GM23248 (cell line): Measurements from ENCODE around the gene TMEM253. TPM values are rescaled to one million over a fixed set of nuclear protein-coding genes. Genes with fewer than 3 reads are reported as not detected.

Experiments
- DNase-seq: peaks from one replicate; pipeline ENCODE4 v3.0.0-alpha.2; 2015
- H2AFZ ChIP-seq: fragments of 200-600 bp; sonication (generic); 2 replicates; pipeline ENCODE4 v1.6.1; 2016; ENCODE audit warnings: antibody characterized with exemption
- H3F3A ChIP-seq: fragments of 200-600 bp; sonication (generic); 2 replicates; pipeline ENCODE4 v1.6.1; 2016; ENCODE audit warnings: mild to moderate bottlenecking, antibody characterized with exemption, mixed run types; ENCODE audit not compliant: insufficient read depth
- H3K27ac ChIP-seq: fragments of 200-600 bp; sonication (generic); 2 replicates; pipeline ENCODE4 v1.5.1; 2016; ENCODE audit warnings: mild to moderate bottlenecking
- H3K27me3 ChIP-seq: fragments of 200-600 bp; sonication (generic); replicated peaks from 2 replicates; pipeline ENCODE4 v1.6.1; 2016; ENCODE audit warnings: mild to moderate bottlenecking; ENCODE audit not compliant: insufficient read depth
- H3K36me3 ChIP-seq: fragments of 200-600 bp; sonication (generic); 2 replicates; pipeline ENCODE4 v1.6.1; 2016; ENCODE audit warnings: low read depth, mild to moderate bottlenecking
- H3K4me1 ChIP-seq: fragments of 200-600 bp; sonication (generic); 2 replicates; pipeline ENCODE4 v1.6.1; 2016; ENCODE audit warnings: mild to moderate bottlenecking; ENCODE audit not compliant: insufficient read depth
- H3K4me2 ChIP-seq: fragments of 200-600 bp; sonication (generic); one replicate; pipeline ENCODE4 v1.6.1; 2016; ENCODE audit warnings: mild to moderate bottlenecking; ENCODE audit not compliant: unreplicated experiment
- H3K4me3 ChIP-seq: fragments of 200-600 bp; sonication (generic); 2 replicates; pipeline ENCODE4 v1.5.1; 2016; ENCODE audit warnings: mild to moderate bottlenecking
- H3K79me2 ChIP-seq: fragments of 200-600 bp; sonication (generic); 2 replicates; pipeline ENCODE4 v1.6.1; 2016; ENCODE audit warnings: mild to moderate bottlenecking; ENCODE audit not compliant: insufficient read depth
- H3K9ac ChIP-seq: fragments of 200-600 bp; sonication (generic); 2 replicates; pipeline ENCODE4 v1.6.1; 2016; ENCODE audit warnings: mild to moderate bottlenecking
- H3K9me2 ChIP-seq: fragments of 200-600 bp; sonication (generic); 2 replicates; pipeline ENCODE4 v1.6.1; 2016; ENCODE audit warnings: mixed run types, mild to moderate bottlenecking, moderate library complexity; ENCODE audit not compliant: insufficient read depth
- H3K9me3 ChIP-seq: fragments of 200-600 bp; sonication (generic); one replicate; pipeline ENCODE4 v1.6.1; 2017; ENCODE audit warnings: low read depth
- H4K20me1 ChIP-seq: fragments of 200-600 bp; sonication (generic); 2 replicates; pipeline ENCODE4 v1.6.0; 2016; ENCODE audit not compliant: insufficient read depth
- EZH2 ChIP-seq: fragments of 200-600 bp; sonication (generic); IDR thresholded peaks from 2 replicates; pipeline ENCODE4 v1.6.1; 2018; ENCODE audit warnings: antibody characterized with exemption, mild to moderate bottlenecking; ENCODE audit not compliant: insufficient read depth, poor library complexity, severe bottlenecking
- EZH2phosphoT487 ChIP-seq: fragments of 200-600 bp; sonication (generic); IDR thresholded peaks from 2 replicates; pipeline ENCODE4 v1.6.1; 2018; ENCODE audit warnings: antibody characterized with exemption, moderate library complexity, mild to moderate bottlenecking, low read depth; ENCODE audit not compliant: insufficient read depth
- WGBS, 2 experiments: methylation state at CpG; one replicate each; pipeline ENCODE4 v1.1.6; 2015 to 2017; ENCODE audit warnings: low lambda C conversion rate in 2 of 2, low coverage in 1 of 2; ENCODE audit errors: missing lambda C conversion rate in 2 of 2; 5-methylcytosine and 5-hydroxymethylcytosine counted together
- in situ Hi-C: fragments of 300-500 bp; cut with MboI; formaldehyde crosslinking; loops from 2 replicates; pipeline ENCODE4 v1.15.0; 2020
- polyA plus RNA-seq: library from polyadenylated mRNA; unstranded; fragments of >200 nt; fragmentation: Nextera tagmentation; extraction: Ambion mirVana; gene quantifications from 2 replicates; pipeline ENCODE4 v1.2.1, GENCODE V29; 2016
- small RNA-seq: library from RNA; depleted of rRNA; stranded (forward); fragments of <200 nt; gene quantifications from one replicate; pipeline ENCODE3, GENCODE V24; 2014; ENCODE audit warnings: low read depth, low replicate concordance
- total RNA-seq: library from RNA; depleted of rRNA; stranded (reverse); fragments of >200 nt; shearing (Covaris generic); gene quantifications from 2 replicates; pipeline ENCODE4 v1.2.3, GENCODE V29; 2014; rRNA removed

Gene TMEM253
- total and polyA plus RNA-seq, 2 experiments from 2014 or later: 0.97 TPM; not detected in 1

DNA sequence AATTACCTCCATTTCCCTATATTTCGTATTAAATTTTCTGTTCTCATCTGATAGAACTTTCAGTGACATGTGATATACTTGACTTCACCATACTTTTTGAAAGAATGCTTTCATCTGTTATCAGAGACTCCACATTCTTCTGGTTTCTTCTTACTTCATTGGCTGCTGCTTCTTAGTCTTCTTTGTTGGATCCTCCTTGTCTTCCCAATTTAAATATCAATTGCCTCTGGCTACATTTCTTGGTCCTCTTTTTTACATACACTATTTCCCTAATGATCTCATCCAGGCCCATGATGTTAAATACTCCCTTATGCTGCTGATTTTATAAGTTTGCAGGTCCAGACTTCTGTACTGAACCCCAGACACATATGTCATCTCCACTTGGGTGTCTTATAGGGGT is 33.0 kb downstream of the TMEM253 start:
- H3K9ac ChIP-seq: no peak overlapping the region
- H3K9me2 ChIP-seq: no peaks in the 10 kb centered on the region
- H3K4me1 ChIP-seq: no peaks in the 10 kb centered on the region
- TF ChIP-seq EZH2 (no peak), EZH2phosphoT487 (no peak)
- no peak overlapping the region for H3K27ac ChIP-seq
- H3K4me3 ChIP-seq: no peak overlapping the region
- DNase-seq: no peak
- H3K79me2 ChIP-seq: no peaks in the 10 kb centered on the region
- no peaks in the 10 kb centered on the region for H4K20me1 ChIP-seq
- H3K4me2 ChIP-seq: no peak overlapping the region
- in situ Hi-C loops: no loop called here
- peaks cover 3% of the 10 kb centered on the region; the same call in 1 of the 2 replicates for H3K27me3 ChIP-seq
- WGBS, 2 experiments: 10 to 15% methylated on average over 1 of the region's 1 CpG
- no peaks in the 10 kb centered on the region for H3K36me3 ChIP-seq
- no peaks in the 10 kb centered on the region for H3F3A ChIP-seq
- no peaks in the 10 kb centered on the region for H3K9me3 ChIP-seq
- H2AFZ ChIP-seq: no peak overlapping the region

DNA sequence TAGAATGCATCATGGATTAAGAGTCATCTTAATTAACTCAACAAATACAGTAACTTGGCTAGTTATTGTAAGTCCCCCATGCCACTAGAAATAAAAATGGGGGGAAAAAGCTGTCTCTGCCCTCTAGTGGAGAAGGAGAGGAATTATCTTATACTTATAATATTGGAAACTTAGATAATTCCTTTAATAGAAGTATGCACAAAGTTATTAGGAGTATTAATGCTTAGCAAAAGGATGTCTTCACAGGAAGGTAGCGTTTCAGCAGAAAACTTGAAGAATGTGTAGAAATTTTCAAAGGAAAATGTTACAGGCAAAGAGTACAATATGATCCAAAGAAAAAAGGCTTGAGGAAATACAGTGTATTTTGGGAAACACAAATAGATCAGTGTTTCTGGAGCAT is 35.2 kb downstream of the TMEM253 start:
- TF ChIP-seq EZH2phosphoT487 (no peak), EZH2 (no peak)
- Histone ChIP-seq H4K20me1 (no peaks in the 10 kb centered on the region), H3K4me2 (no peak overlapping the region), H3K9me3 (no peaks in the 10 kb centered on the region), H2AFZ (no peak overlapping the region), H3K27me3 (0 out of 2 replicates have a peak, but pooled peaks cover 3% of the 10 kb centered on the region), H3K9ac (no peak overlapping the region), H3K79me2 (no peaks in the 10 kb centered on the region), H3K36me3 (no peaks in the 10 kb centered on the region), H3F3A (no peaks in the 10 kb centered on the region), H3K27ac (no peak overlapping the region), H3K4me1 (no peaks in the 10 kb centered on the region), H3K4me3 (no peak overlapping the region), H3K9me2 (no peaks in the 10 kb centered on the region)
- DNase-seq: peak; percentile 41
- in situ Hi-C loops: no loop called here
- WGBS, 2 experiments: 0% methylated on average over 1 of the region's 1 CpG

- 82 to 86% methylated on average over 1 of the region's 1 CpG for WGBS, 2 experiments
Observed at GRCh38 chr14:21142357-21142756, 41.5 kb downstream of the TMEM253 start.

DNA sequence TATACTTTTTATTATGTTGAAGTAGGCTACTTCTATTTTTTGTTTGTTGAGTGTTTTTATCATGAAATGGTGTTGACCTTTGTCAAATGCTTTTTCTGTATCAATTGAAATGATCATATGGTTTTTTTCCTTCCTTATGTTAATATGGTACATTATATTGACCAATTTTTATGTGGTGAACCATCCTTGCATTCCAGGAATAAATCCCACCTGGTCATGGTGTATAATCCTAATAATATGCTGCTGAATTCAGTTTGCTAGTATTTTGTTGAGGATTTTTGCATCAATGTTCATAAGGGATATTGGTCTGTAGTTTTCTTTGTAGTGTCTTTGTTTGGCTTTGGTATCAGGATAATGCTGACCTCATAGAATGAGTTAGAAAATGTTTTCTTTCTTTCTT is 44.6 kb downstream of the TMEM253 start:
- in situ Hi-C loops: no loop called here
- Histone ChIP-seq H2AFZ (no peak overlapping the region), H3K4me3 (no peak overlapping the region), H3K27ac (no peak overlapping the region), H3K36me3 (no peaks in the 10 kb centered on the region), H3K4me1 (no peaks in the 10 kb centered on the region), H3K27me3 (peaks cover 4% of the 10 kb centered on the region; the same call in 1 of the 2 replicates), H4K20me1 (no peaks in the 10 kb centered on the region), H3K9ac (no peak overlapping the region), H3K9me3 (no peaks in the 10 kb centered on the region), H3F3A (no peaks in the 10 kb centered on the region), H3K9me2 (no peaks in the 10 kb centered on the region), H3K79me2 (no peaks in the 10 kb centered on the region), H3K4me2 (no peak overlapping the region)
- DNase-seq: no peak
- TF ChIP-seq EZH2 (no peak), EZH2phosphoT487 (no peak)

More at GRCh38 chr14:21142357-21142756, 41.5 kb downstream of the TMEM253 start:
- in situ Hi-C loops: no loop called here
- TF ChIP-seq EZH2 (no peak), EZH2phosphoT487 (no peak)
- no peak for DNase-seq
- Histone ChIP-seq H3K9me2 (no peaks in the 10 kb centered on the region), H3K4me1 (no peaks in the 10 kb centered on the region), H3K36me3 (no peaks in the 10 kb centered on the region), H3K4me3 (no peak overlapping the region), H3K27me3 (no peaks in the 10 kb centered on the region; the same call in 1 of the 2 replicates), H3K9ac (no peak overlapping the region), H3K4me2 (no peak overlapping the region), H3K27ac (no peak overlapping the region), H2AFZ (no peak overlapping the region), H3K9me3 (no peaks in the 10 kb centered on the region), H3F3A (no peaks in the 10 kb centered on the region), H4K20me1 (no peaks in the 10 kb centered on the region), H3K79me2 (no peaks in the 10 kb centered on the region)

GRCh38 chr14:21149641-21150367 is 48.9 kb downstream of the TMEM253 start:
- no peaks in the 10 kb centered on the region for H3K79me2 ChIP-seq
- no peaks in the 10 kb centered on the region for H3F3A ChIP-seq
- in situ Hi-C loops: no loop called here
- H4K20me1 ChIP-seq: no peaks in the 10 kb centered on the region
- H3K9me2 ChIP-seq: no peaks in the 10 kb centered on the region
- H3K36me3 ChIP-seq: no peaks in the 10 kb centered on the region
- no peaks in the 10 kb centered on the region for H3K9me3 ChIP-seq
- no peak for DNase-seq
- no peak overlapping the region for H3K4me2 ChIP-seq
- H3K4me1 ChIP-seq: no peaks in the 10 kb centered on the region
- TF ChIP-seq EZH2phosphoT487 (no peak), EZH2 (no peak)
- peaks cover 17% of the 10 kb centered on the region for H3K27me3 ChIP-seq
- no peak overlapping the region for H2AFZ ChIP-seq
- WGBS, 2 experiments: 24 to 36% methylated on average over 4 of the region's 4 CpGs
- H3K4me3 ChIP-seq: no peak overlapping the region
- no peak overlapping the region for H3K9ac ChIP-seq
- no peak overlapping the region for H3K27ac ChIP-seq

Small RNA genes lying within 50 kb of the gene (small RNA-seq; reads per million reads assigned to genes)
- gene RNU6-252P: not detected

Other genes starting within 250 kb of the TMEM253 start
- gene RNASE3, start 209.7 kb upstream of the TMEM253 start, total RNA-seq: not detected in 2 replicates
- gene RNASE3, start 209.7 kb upstream of the TMEM253 start, polyA plus RNA-seq: not detected in 2 replicates
- gene RNASE2, start 145.6 kb upstream of the TMEM253 start, total RNA-seq: not detected in 2 replicates
- gene RNASE2, start 145.6 kb upstream of the TMEM253 start, polyA plus RNA-seq: not detected in 2 replicates
- gene METTL17, start 111.1 kb upstream of the TMEM253 start, total RNA-seq: 65.8 and 87.7 TPM in 2 replicates
- gene METTL17, start 111.1 kb upstream of the TMEM253 start, polyA plus RNA-seq: 30.6 and 31.3 TPM in 2 replicates
- not detected in 2 replicates for gene SLC39A2, start 101.8 kb upstream of the TMEM253 start, total RNA-seq
- 0.24 TPM in 1 of 2 replicates, not detected in the other for gene SLC39A2, start 101.8 kb upstream of the TMEM253 start, polyA plus RNA-seq
- gene NDRG2, start 76.0 kb upstream of the TMEM253 start, total RNA-seq: 2.8 TPM in 1 of 2 replicates, not detected in the other
- gene NDRG2, start 76.0 kb upstream of the TMEM253 start, polyA plus RNA-seq: 0.28 and 0.85 TPM in 2 replicates
- not detected in 2 replicates for gene TPPP2, start 70.8 kb upstream of the TMEM253 start, total RNA-seq
- not detected in 2 replicates for gene TPPP2, start 70.8 kb upstream of the TMEM253 start, polyA plus RNA-seq
- not detected in 2 replicates for gene RNASE13, start 66.3 kb upstream of the TMEM253 start, total RNA-seq
- gene RNASE13, start 66.3 kb upstream of the TMEM253 start, polyA plus RNA-seq: not detected in 2 replicates
- not detected in 2 replicates for gene RNASE7, start 58.7 kb upstream of the TMEM253 start, total RNA-seq
- not detected in 2 replicates for gene RNASE7, start 58.7 kb upstream of the TMEM253 start, polyA plus RNA-seq
- not detected in 2 replicates for gene RNASE8, start 43.2 kb upstream of the TMEM253 start, total RNA-seq
- gene RNASE8, start 43.2 kb upstream of the TMEM253 start, polyA plus RNA-seq: not detected in 2 replicates
- gene ARHGEF40, start 30.8 kb upstream of the TMEM253 start, total RNA-seq: 56.6 and 68.3 TPM in 2 replicates
- 22.4 and 23.9 TPM in 2 replicates for gene ARHGEF40, start 30.8 kb upstream of the TMEM253 start, polyA plus RNA-seq
- 15.9 and 24.0 TPM in 2 replicates for gene ZNF219, start 2.4 kb upstream of the TMEM253 start, total RNA-seq
- gene ZNF219, start 2.4 kb upstream of the TMEM253 start, polyA plus RNA-seq: 1.6 and 1.8 TPM in 2 replicates
- gene OR5AU1, start 55.0 kb downstream of the TMEM253 start, total RNA-seq: not detected in 2 replicates
- gene OR5AU1, start 55.0 kb downstream of the TMEM253 start, polyA plus RNA-seq: not detected in 2 replicates
- gene HNRNPC, start 168.4 kb downstream of the TMEM253 start, total RNA-seq: 674 and 705 TPM in 2 replicates
- 584 and 592 TPM in 2 replicates for gene HNRNPC, start 168.4 kb downstream of the TMEM253 start, polyA plus RNA-seq
- not detected in 2 replicates for gene RPGRIP1, start 179.0 kb downstream of the TMEM253 start, total RNA-seq
- not detected in 2 replicates for gene RPGRIP1, start 179.0 kb downstream of the TMEM253 start, polyA plus RNA-seq